ENCODE data around the gene GCC2.
"Not testable (repeated sequence)": the region's sequence is repeated elsewhere in the genome, so short reads cannot be mapped to it uniquely, and the experiment has no call there.

Gene GCC2

GRCh38 chr2:108417254-108417653 lies 31.8 kb upstream of the GCC2 start:
- no peak overlapping the region for H3K27ac ChIP-seq

DNA sequence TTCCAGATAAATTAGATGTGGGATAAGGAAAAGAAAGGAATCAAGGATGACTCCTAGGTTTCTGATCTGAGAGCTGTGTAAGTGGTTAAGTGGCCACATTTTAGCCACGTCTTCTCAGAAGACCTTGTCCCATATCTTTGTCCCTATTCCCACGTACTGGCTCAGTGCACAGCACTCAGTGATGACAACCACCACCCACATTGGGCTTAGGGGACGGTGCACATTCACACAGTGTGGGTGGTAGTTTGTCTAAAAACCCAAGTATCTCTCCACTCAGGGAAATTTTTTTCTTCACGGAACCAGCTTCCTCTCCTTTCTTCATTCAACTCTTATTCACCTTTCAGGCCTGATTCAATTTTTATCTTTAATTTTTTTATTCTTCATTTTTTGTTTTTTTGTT lies 30.6 kb upstream of the GCC2 start:
- TF ChIP-seq, protein P1, sequence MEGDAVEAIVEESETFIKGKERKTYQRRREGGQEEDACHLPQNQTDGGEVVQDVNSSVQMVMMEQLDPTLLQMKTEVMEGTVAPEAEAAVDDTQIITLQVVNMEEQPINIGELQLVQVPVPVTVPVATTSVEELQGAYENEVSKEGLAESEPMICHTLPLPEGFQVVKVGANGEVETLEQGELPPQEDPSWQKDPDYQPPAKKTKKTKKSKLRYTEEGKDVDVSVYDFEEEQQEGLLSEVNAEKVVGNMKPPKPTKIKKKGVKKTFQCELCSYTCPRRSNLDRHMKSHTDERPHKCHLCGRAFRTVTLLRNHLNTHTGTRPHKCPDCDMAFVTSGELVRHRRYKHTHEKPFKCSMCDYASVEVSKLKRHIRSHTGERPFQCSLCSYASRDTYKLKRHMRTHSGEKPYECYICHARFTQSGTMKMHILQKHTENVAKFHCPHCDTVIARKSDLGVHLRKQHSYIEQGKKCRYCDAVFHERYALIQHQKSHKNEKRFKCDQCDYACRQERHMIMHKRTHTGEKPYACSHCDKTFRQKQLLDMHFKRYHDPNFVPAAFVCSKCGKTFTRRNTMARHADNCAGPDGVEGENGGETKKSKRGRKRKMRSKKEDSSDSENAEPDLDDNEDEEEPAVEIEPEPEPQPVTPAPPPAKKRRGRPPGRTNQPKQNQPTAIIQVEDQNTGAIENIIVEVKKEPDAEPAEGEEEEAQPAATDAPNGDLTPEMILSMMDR (IDR thresholded peaks at IDR 0.05): no peak
- Histone ChIP-seq H3K27ac (no peak overlapping the region), H3K4me3 (no peak overlapping the region)
- DNase-seq (ENCODE audit: low spot score): no peak

More at GRCh38 chr2:108417254-108417653, 31.8 kb upstream of the GCC2 start:
- no peak for DNase-seq (ENCODE audit: low spot score)
- TF ChIP-seq, protein P1 (IDR thresholded peaks at IDR 0.05): no peak
- no peak overlapping the region for H3K4me3 ChIP-seq

DNA sequence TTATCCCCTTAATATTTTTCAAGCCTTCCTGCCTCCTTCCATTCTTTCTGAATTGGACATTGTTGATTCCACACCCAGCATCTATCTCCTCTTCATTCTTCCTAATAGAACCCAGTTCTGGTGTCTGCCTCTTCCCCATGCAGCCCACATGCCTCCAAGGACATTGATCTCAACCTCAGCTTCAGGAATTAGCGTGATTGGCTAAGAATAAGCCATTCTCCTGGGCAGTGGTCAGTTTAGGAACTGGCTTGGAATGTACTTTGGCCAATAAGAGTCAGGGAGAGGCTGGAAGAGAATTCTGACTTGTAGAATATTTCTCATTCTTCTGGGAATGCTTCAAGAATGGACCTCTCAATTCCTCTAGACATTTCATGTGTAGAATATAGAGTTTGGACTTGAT lies 25.9 kb upstream of the GCC2 start:
- H3K27ac ChIP-seq: no peak overlapping the region
- TF ChIP-seq, protein P1 (IDR thresholded peaks at IDR 0.05): no peak
- DNase-seq (ENCODE audit: low spot score): no peak

DNA sequence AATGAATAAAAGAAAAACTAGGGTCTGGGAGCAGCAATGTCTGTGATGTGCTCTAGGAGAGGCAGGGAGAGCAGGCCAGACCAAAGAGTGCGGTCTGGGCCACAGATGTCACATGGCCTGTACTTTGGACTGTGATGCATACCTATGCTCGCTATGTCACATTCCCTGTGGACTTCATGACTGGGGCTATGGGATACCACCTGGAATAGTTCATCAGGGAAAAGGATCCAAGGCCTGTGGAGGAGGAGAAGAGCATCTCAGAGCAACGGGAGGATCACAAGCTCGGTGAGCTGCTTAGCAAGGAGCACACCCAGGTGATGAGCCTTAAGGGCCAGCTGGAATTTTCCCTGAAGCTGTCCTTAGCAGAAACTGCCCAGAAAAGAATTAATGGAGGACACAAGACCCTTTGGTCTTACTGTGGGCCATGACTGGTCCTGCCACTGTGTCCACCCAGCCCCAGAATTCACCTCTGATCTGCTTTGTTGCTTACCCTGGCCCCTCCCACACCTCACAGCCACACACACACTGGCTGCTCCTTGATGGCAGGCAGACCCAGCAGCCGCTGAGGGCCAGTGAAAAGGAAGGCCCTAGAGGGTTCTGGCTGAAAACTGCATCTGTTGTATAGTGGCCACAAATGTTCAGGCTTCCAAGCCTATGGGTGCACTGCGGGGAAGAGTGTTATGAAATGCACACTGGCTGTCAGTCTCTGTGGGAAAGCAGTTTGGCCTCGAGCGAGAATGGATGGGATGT lies 25.3 kb upstream of the GCC2 start:
- no peak for DNase-seq (ENCODE audit: low spot score)
- TF ChIP-seq, protein P1 (IDR thresholded peaks at IDR 0.05): no peak
- H3K27ac ChIP-seq: no peak overlapping the region
- H3K4me3 ChIP-seq: no peak overlapping the region

More for the DNA sequence above, 25.9 kb upstream of the GCC2 start:
- H3K4me3 ChIP-seq: no peak overlapping the region

DNA sequence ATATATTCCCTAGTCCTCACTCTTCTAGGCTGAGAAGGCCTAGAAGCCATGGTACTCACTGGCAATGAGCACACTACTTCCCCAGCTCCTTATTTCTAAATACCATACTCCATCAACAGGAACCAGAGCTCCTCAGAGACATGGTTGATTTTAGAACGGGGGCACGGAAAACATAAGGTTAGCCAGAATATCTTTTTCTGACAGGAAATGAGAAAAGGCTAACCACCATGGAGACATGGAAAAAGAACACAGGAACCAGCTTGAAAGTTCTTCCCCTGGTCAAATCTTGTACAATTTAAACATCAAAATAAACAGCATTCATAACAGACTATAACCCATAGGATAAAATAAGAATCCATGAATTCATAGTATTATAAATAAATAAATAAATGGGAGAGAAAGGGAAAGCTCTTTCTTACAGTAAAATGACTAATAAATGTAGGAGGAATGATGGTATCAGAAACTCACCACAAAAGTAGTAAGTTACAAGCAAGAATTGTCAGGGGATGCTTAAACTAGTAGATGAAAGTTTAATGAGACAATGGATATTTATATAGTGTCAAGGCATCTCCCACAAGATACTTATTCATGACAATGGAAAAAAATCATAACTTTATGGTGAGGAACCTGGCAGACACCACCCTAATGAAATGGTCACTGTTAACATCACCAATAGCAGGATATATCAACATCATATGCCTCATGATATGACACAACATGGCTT lies 20.6 kb upstream of the GCC2 start:
- TF ChIP-seq, protein P1 (IDR thresholded peaks at IDR 0.05): no peak
- no peak overlapping the region for H3K4me3 ChIP-seq
- H3K27ac ChIP-seq: no peak overlapping the region
- DNase-seq (ENCODE audit: low spot score): no peak

GRCh38 chr2:108435578-108435977 lies 13.4 kb upstream of the GCC2 start:
- not testable (repeated sequence) for H3K27ac ChIP-seq; DNase-seq (ENCODE audit: low spot score)

DNA sequence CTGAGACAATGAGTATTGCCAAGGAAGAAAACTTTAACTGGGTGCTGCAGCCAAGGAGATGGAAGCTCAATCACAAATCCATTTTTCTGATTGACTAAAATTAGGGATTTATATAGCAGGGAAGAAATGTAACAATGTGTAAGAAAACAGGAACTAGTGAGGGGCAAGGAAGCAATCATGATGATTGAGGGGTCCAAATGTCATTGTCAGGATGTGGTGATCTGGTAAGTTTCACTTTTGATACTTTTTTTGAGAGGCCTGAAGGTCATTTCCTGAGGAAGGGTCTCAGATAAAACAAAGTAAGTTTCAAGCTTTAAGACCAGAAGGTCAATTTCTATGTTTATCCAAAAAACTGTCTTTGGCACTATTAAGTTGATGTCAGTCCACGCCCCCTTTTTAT lies 12.0 kb upstream of the GCC2 start:
- H3K27ac ChIP-seq: no peak overlapping the region
- DNase-seq (ENCODE audit: low spot score): no peak
- no peak overlapping the region for H3K4me3 ChIP-seq
- TF ChIP-seq, protein P1 (IDR thresholded peaks at IDR 0.05): no peak

More at GRCh38 chr2:108435578-108435977, 13.4 kb upstream of the GCC2 start:
- H3K4me3 ChIP-seq: not testable (repeated sequence)

Measured in coronary artery (tissue), 2 donors.